ENCODE data around the gene PACRG.

The PACRG gene

GRCh38 chr6:163031931-163032330 lies 304.2 kb downstream of the PACRG start:
- TF ChIP-seq CTCF (IDR thresholded peaks at IDR 0.05; ENCODE audit: control insufficient read depth, insufficient read depth, low read depth, low read length, missing control alignments), result no peak

DNA sequence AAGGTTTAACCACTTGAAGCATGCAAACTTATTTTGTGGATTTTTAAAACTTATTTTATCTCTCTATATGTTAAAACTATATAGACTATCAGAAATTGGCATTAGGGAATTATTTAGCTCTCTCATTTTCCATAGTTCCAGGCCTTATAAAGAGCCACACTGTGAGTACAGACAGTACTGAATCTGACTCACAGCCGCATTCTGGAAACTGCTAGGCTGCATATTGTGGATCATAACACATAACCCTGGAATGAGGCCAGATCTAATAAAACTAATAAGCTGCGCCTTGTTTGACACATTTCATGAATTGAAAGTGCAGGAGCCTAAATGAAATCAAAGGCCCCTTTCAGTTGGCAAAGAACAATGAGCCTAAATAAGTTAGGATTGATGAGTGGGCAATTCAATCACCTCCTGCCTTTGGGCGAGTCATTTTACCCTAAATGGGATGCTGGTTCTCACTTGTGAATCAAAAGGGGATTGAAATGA lies 308.4 kb downstream of the PACRG start:
- no peak overlapping the region for H3K4me3 ChIP-seq (ENCODE audit: control insufficient read depth, low read depth, low read length)
- no peak for DNase-seq (ENCODE audit: low read depth)
- no peak for TF ChIP-seq CTCF (IDR thresholded peaks at IDR 0.05; ENCODE audit: control insufficient read depth, insufficient read depth, low read depth, low read length, missing control alignments)

More at GRCh38 chr6:163031931-163032330, 304.2 kb downstream of the PACRG start:
- no peak for DNase-seq (ENCODE audit: low read depth)
- H3K4me3 ChIP-seq (ENCODE audit: control insufficient read depth, low read depth, low read length), result no peak overlapping the region

DNA sequence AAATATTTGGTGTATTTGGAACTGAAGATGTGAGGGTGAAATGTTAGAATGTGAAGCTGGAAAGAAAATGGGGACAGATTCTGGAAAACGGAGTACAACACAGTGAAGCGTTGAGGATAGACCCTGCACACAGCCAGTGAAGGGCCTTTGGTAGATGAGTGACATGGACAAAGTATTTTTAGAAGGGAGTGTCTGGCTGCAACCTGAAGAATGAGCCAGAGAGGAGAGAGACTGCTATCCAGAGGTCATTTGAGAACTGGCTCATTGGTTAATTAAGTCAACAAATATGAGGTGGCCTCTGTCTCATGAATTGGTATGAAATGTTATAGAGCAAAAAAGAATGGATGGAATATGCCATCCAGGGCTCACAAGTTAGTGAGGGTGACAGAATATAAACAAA lies 310.5 kb downstream of the PACRG start:
- H3K4me3 ChIP-seq (ENCODE audit: control insufficient read depth, low read depth, low read length), result no peak overlapping the region
- DNase-seq (ENCODE audit: low read depth), result no peak
- no peak for TF ChIP-seq CTCF (IDR thresholded peaks at IDR 0.05; ENCODE audit: control insufficient read depth, insufficient read depth, low read depth, low read length, missing control alignments)

DNA sequence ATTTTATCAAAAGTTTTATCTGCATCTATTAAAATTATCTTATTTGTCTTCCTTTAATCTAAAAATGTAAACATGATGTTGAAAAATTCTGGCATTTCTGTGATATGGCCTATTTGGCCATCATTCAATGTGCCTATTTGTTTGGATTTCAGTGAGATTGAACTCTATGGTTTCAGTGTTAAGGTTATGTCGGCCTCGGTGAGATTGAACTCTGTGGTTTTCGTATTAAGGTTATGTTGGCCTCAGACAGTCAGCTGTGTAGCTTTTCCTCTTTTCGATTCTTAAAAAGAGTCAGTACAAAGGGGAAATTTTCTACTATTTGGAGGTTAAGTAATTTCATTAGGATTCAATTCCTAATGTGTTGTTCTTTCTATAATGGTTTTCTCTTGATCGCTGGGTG lies 320.6 kb downstream of the PACRG start:
- no peak for TF ChIP-seq CTCF (IDR thresholded peaks at IDR 0.05; ENCODE audit: control insufficient read depth, insufficient read depth, low read depth, low read length, missing control alignments)

GRCh38 chr6:163053667-163054344 lies 326.0 kb downstream of the PACRG start:
- DNase-seq (ENCODE audit: low read depth), result no peak
- no peak overlapping the region for H3K4me3 ChIP-seq (ENCODE audit: control insufficient read depth, low read depth, low read length)

More for the DNA sequence above, 320.6 kb downstream of the PACRG start:
- H3K4me3 ChIP-seq (ENCODE audit: control insufficient read depth, low read depth, low read length), result no peak overlapping the region
- DNase-seq (ENCODE audit: low read depth), result no peak

GRCh38 chr6:163054641-163055040 lies 326.9 kb downstream of the PACRG start:
- TF ChIP-seq CTCF (IDR thresholded peaks at IDR 0.05; ENCODE audit: control insufficient read depth, insufficient read depth, low read depth, low read length, missing control alignments), result no peak
- H3K4me3 ChIP-seq (ENCODE audit: control insufficient read depth, low read depth, low read length), result no peak overlapping the region
- no peak for DNase-seq (ENCODE audit: low read depth)

More at GRCh38 chr6:163053667-163054344, 326.0 kb downstream of the PACRG start:
- no peak for TF ChIP-seq CTCF (IDR thresholded peaks at IDR 0.05; ENCODE audit: control insufficient read depth, insufficient read depth, low read depth, low read length, missing control alignments)
